Transverse colon (tissue), 4 donors: ENCODE results near the gene PEX10. TPM values are rescaled to one million over a fixed set of nuclear protein-coding genes. Genes with fewer than 3 reads are reported as not detected.
A peak's percentile ranks its signal among the peaks of the same experiment; 100 is the strongest.

Source experiments
- DNase-seq: peaks from one replicate; pipeline ENCODE4 v3.0.0-alpha.2; 2019
- H3K27ac ChIP-seq, 4 donors: fragments of 200-600 bp; sonication (generic); 2 replicates each; pipeline ENCODE4 v1.5.1; 2016 to 2018; ENCODE audit warnings: inconsistent platforms in 4 of 4
- H3K27me3 ChIP-seq: fragments of 200-600 bp; sonication (generic); 2 replicates; pipeline ENCODE4 v1.5.1; 2017; ENCODE audit warnings: inconsistent platforms
- H3K36me3 ChIP-seq, 4 donors: fragments of 200-600 bp; sonication (generic); 2 replicates each; pipeline ENCODE4 v1.5.1; 2017 to 2019; ENCODE audit warnings: inconsistent platforms in 4 of 4
- H3K4me1 ChIP-seq, 4 donors: fragments of 200-600 bp; sonication (generic); 2 replicates each; pipeline ENCODE4 v1.5.1; 2017 to 2020; ENCODE audit warnings: inconsistent platforms in 4 of 4
- H3K4me3 ChIP-seq, 4 donors: fragments of 200-600 bp; sonication (generic); 1 replicate in 1 of 4; 2 replicates in 3 of 4; pipeline versions ENCODE4 v1.5.1 to v1.6.1; 2017 to 2019; ENCODE audit warnings: inconsistent platforms in 4 of 4
- H3K9me3 ChIP-seq, 2 donors: fragments of 200-600 bp; sonication (generic); 2 replicates each; pipeline ENCODE4 v1.5.1; 2017 to 2019; ENCODE audit warnings: inconsistent platforms in 2 of 2
- CTCF ChIP-seq, 5 experiments: fragments of 200-600 bp in 3 of 5; fragments of 450-650 bp in 2 of 5; sonication (generic) in 3 of 5; IDR thresholded peaks; 1 replicate in 2 of 5; 2 replicates in 3 of 5; pipeline ENCODE4 v1.5.1; 2016 to 2017; ENCODE audit warnings: antibody characterized with exemption in 5 of 5, inconsistent platforms in 3 of 5, mild to moderate bottlenecking in 2 of 5, moderate library complexity in 1 of 5
- EP300 ChIP-seq: sonication (generic); formaldehyde crosslinking; IDR thresholded peaks from one replicate; pipeline ENCODE4 v1.6.1; 2017; ENCODE audit warnings: antibody characterized with exemption, low read depth
- POLR2A ChIP-seq: fragments of 450-650 bp; IDR thresholded peaks from one replicate; pipeline ENCODE4 v1.6.1; 2016; ENCODE audit warnings: antibody characterized with exemption, mild to moderate bottlenecking, moderate library complexity
- POLR2AphosphoS5 ChIP-seq, 3 donors: sonication (generic); formaldehyde crosslinking; IDR thresholded peaks; one replicate each; pipeline ENCODE4 v1.6.1; 2016; ENCODE audit warnings: antibody characterized with exemption in 3 of 3
- WGBS, 2 donors: methylation state at CpG; one replicate each; pipeline ENCODE4 v1.1.5; 2018; ENCODE audit warnings: low coverage in 1 of 2; 5-methylcytosine and 5-hydroxymethylcytosine counted together
- in situ Hi-C, 4 donors: fragments of 200-750 bp; cut with MboI; loops; one replicate each; pipeline versions ENCODE4 v1.15.0 to v1.15.1; 2017; ENCODE audit warnings: low sequenced_read_pairs in 3 of 4, low pct_ligation_motif_present in 1 of 4, low pct_unique_long_range_greater_than_20kb in 1 of 4
- intact Hi-C: fragments of 100-400 bp; cut with DNase I; formaldehyde crosslinking; loops from one replicate; pipeline ENCODE4 v1.15.1; 2023; ENCODE audit warnings: low total_unique reads
- total RNA-seq, 4 donors: library from RNA; depleted of rRNA; stranded (reverse); fragments of >200 nt; gene quantifications; one replicate each; pipeline ENCODE4 v1.1.0, GENCODE V29; 2016

PEX10 gene
- total RNA-seq, 4 donors from 2014 or later: 16.9 to 28.8 (median 21.3) TPM

DNA sequence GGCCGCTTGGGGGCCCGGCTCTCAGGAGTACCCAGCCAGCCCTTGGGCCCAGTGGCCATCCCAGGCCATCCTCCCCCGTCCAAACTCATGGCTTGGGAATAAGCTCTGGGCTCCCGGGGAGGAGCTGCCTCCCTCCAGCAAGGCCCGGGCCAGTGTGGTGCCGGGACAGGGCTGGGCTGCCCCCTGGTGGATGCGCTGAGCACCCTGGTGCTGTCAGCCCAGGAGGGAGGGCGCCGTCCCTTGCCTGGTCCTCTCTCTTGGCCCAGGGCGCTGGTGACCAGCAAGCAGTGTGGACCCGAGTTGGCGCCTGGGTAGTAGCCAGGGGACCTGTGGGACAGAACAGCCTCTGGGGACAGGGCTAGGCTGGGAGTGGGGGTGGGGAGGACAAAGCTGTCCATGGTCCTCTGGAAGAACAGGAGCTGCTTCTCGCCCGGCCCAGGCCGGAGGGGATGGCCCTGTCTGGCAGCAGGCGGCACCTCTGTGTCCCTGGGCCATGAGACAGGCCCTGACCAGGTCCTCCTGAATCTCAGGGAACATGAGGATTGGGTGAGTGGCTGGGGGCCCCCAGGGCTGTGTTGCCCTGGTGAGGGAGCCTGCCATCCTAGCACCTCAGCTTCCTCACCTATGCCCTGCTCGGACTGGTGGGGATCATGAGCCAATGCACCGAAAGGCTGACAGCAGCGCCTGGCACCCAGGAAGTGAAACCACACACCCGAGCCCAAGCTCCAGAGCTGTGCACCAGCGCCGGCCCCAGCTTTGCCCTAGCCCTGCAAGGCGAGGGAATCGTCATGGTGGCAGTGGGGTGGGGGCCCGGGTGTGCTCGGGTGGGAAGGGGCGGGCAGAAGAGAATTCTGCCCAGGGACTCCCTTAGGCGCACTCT is 30.4 kb downstream of the PEX10 start:
- Histone ChIP-seq H3K36me3 (no peaks in the 10 kb centered on the region), H3K27me3 (no peaks in the 10 kb centered on the region), H3K27ac (no peak overlapping the region), H3K9me3 (no peaks in the 10 kb centered on the region), H3K4me1 (peaks cover 0 to 10% (median 2%) of the 10 kb centered on the region in 4 donors), H3K4me3 (no peak overlapping the region)
- WGBS, 2 donors: 53% methylated on average over 15 of the region's 28 CpGs; no CpG with 5 or more reads in 1 of the 2 donors
- peak; percentile 82 for DNase-seq
- intact Hi-C loops: loop anchor here (2.0 kb wide), 1 partner anchor 185 kb away; no protein-coding TSS in a partner anchor
- in situ Hi-C loops: loop anchor here in 2 of 4 donors (10.0 kb wide), 1 partner anchor 187 kb away; the partner anchor contains the start of gene FAAP20 (in 2 of the 2)
- no peak for TF ChIP-seq EP300
- no peak for TF ChIP-seq POLR2A
- peak; percentile 83 to 96 (median 92) for TF ChIP-seq CTCF (IDR thresholded peaks at IDR 0.05)
- TF ChIP-seq POLR2AphosphoS5 (IDR thresholded peaks at IDR 0.05): peak in 1 of 3 donors; percentile 34

- intact Hi-C loops: no loop called here
- no peak overlapping the region for H3K27ac ChIP-seq
- in situ Hi-C loops: loop anchor here in 2 of 4 donors (10.0 kb wide), 1 partner anchor 186 kb away; the partner anchor contains the start of gene FAAP20 (in 2 of the 2)
Measured at GRCh38 chr1:2380816-2381591, 31.4 kb downstream of the PEX10 start.

DNA sequence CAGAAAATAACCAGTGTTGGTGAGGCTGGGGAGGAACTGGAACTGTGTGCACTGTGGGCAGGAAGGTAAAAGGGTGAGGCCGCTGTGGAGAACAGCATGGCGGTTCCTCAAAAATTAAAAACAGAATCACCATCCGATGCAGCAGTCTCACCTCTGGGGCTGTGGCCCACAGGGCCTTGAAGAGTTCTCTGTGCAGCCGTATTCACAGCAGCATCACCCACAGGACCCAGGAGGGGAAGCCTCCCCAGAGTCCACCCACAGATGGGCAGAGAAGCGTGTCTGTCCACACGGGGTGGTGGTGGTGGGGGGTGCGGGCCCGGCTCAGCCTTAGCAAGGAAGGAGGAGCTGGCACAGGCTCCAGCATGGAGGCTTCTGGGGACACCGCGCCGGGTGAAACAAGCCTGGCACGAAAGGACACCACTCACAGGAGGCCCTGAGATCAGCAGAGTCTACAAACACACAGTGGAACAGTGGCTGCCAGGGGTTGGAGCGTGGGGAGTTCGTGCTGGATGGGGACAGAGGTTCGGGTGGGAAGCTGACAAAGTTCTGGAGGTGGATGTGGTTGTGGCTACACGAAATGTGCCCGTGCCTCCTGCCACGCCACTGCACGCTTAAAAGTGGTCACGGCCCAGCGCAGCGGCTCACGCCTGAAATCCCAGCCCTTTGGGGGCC is 32.5 kb downstream of the PEX10 start:
- H3K27me3 ChIP-seq: no peaks in the 10 kb centered on the region
- in situ Hi-C loops: loop anchor here in 3 of 4 donors (10.0 kb wide), 2 partner anchors 175 to 185 kb away; partner anchors contain the start of gene FAAP20 (in 2 of the 3)
- H3K4me1 ChIP-seq: peaks cover 0 to 10% (median 2%) of the 10 kb centered on the region in 4 donors

More at GRCh38 chr1:2380816-2381591, 31.4 kb downstream of the PEX10 start:
- peak; percentile 7 for DNase-seq
- peaks cover 0 to 10% (median 2%) of the 10 kb centered on the region in 4 donors for H3K4me1 ChIP-seq
- no peaks in the 10 kb centered on the region for H3K36me3 ChIP-seq
- WGBS, 2 donors: 80% methylated on average over 31 of the region's 32 CpGs; no CpG with 5 or more reads in 1 of the 2 donors
- no peaks in the 10 kb centered on the region for H3K27me3 ChIP-seq
- TF ChIP-seq EP300 (no peak), CTCF (IDR thresholded peaks at IDR 0.05) (no peak), POLR2A (no peak), POLR2AphosphoS5 (IDR thresholded peaks at IDR 0.05) (no peak)
- H3K4me3 ChIP-seq: no peak overlapping the region
- no peaks in the 10 kb centered on the region for H3K9me3 ChIP-seq

More for the DNA sequence above, 32.5 kb downstream of the PEX10 start:
- intact Hi-C loops: no loop called here
- no peak for TF ChIP-seq CTCF (IDR thresholded peaks at IDR 0.05)
- no peak for TF ChIP-seq POLR2AphosphoS5 (IDR thresholded peaks at IDR 0.05)
- no peak for TF ChIP-seq EP300
- no peak for TF ChIP-seq POLR2A
- Histone ChIP-seq H3K36me3 (no peaks in the 10 kb centered on the region), H3K27ac (no peak overlapping the region), H3K4me3 (no peak overlapping the region), H3K9me3 (no peaks in the 10 kb centered on the region)
- peak; percentile 6 for DNase-seq
- 71 to 90% methylated on average over 10 to 20 of the region's 23 CpGs for WGBS, 2 donors
